Fibroblast of the aortic adventitia (primary cell): Measurements from ENCODE around the gene CATSPERD. TPM values are rescaled to one million over a fixed set of nuclear protein-coding genes. Genes with fewer than 3 reads are reported as not detected.

Source experiments
- DNase-seq: peaks from one replicate; pipeline ENCODE4 v3.0.0-alpha.2; 2010; ENCODE audit warnings: low read depth
- H3K4me3 ChIP-seq: 2 replicates; pipeline ENCODE4 v1.5.1; 2011; ENCODE audit warnings: low read depth, mild to moderate bottlenecking, control low read depth, low read length, moderate library complexity
- total RNA-seq: library from RNA; depleted of rRNA; stranded (reverse); fragments of >200 nt; gene quantifications from 2 replicates; pipeline ENCODE4 v1.2.3, GENCODE V29; 2012; ENCODE audit warnings: low replicate concordance
- TF ChIP-seq, protein P1 (sequence below): IDR thresholded peaks from 2 replicates; pipeline ENCODE4 v1.5.1; 2011; ENCODE audit warnings: mild to moderate bottlenecking, low read length, control low read depth, inconsistent platforms; ENCODE audit not compliant: insufficient read depth

The CATSPERD gene
- total RNA-seq, 1 donor, result not detected

DNA sequence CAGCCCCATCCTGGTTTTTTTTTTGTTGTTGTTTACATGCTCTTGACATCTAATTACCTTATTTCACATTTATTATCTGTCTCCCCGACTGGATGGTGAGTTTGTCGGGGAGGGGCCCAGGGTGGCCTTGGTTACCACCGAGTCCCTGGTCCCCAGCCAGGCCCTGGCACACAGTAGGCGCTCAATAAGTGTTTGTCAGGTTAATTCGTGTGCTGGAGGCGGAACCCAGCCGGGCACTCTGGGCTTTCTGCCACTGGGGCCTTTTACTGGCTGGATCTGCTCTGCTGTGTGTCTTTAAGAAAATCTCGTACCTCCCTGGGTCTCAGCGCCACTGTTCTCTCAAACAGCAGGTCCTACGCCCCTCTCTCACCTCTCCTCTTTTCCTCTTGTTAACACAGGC is 89.0 kb downstream of the CATSPERD start:
- DNase-seq, result no peak
- TF ChIP-seq, protein P1, sequence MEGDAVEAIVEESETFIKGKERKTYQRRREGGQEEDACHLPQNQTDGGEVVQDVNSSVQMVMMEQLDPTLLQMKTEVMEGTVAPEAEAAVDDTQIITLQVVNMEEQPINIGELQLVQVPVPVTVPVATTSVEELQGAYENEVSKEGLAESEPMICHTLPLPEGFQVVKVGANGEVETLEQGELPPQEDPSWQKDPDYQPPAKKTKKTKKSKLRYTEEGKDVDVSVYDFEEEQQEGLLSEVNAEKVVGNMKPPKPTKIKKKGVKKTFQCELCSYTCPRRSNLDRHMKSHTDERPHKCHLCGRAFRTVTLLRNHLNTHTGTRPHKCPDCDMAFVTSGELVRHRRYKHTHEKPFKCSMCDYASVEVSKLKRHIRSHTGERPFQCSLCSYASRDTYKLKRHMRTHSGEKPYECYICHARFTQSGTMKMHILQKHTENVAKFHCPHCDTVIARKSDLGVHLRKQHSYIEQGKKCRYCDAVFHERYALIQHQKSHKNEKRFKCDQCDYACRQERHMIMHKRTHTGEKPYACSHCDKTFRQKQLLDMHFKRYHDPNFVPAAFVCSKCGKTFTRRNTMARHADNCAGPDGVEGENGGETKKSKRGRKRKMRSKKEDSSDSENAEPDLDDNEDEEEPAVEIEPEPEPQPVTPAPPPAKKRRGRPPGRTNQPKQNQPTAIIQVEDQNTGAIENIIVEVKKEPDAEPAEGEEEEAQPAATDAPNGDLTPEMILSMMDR, result no peak
- no peak overlapping the region for H3K4me3 ChIP-seq

DNA sequence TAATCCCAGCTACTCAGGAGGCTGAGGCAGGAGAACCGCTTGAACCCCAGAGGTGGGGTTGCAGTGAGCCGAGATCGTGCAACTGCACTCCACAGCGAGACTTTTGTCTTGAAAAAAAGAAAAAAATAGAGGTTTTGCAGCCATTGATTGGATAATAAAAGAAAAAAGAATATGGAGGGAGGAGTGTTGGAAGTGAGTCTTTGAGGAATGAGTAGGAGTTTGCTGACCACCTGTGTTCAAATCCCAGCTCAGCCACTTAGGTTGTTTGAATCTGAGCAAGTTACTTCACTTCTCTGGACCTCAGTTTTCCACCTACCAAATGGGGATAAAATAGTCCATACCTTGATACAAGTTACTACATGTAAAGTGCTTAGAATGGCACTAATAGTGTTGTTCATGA is 90.7 kb downstream of the CATSPERD start:
- DNase-seq, result no peak
- TF ChIP-seq, protein P1, result no peak
- H3K4me3 ChIP-seq, result no peak overlapping the region

DNA sequence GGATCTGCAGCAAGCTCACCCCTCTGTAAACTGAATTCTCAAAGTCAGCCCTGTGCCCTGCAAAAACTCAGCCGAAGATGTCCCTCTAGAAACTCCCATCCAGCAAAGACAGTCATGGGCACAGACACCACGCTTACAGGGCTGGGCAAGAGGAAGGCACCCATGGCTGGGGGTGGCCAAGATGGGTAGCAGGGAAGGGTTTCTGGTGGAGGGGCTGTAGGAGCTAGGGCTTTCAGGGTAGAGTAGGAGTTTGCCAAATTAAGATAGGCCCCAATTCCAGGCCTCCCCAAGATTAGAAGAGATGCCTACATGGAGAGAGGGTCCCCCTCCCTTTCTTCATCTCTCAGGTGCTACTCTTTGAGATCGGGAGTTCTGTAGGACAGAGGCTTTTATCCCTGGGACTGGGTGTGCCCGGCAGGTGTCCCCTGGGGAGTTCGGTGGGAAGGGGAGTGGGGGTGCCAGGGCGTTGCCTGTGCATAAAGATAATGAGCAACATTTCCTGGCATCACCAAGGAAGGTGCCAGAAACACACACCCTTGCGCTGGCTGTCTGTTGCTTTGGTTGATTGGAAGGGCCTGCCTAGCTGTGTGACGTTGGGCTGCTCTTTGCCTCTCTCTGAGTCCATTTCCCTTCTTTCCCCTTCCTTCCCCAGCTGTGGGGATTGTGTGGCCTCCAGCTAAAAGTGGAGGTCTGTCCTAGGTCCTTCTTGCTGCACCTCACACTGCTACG is 93.8 kb downstream of the CATSPERD start:
- TF ChIP-seq, protein P1, result no peak
- no peak for DNase-seq
- H3K4me3 ChIP-seq, result no peak overlapping the region

DNA sequence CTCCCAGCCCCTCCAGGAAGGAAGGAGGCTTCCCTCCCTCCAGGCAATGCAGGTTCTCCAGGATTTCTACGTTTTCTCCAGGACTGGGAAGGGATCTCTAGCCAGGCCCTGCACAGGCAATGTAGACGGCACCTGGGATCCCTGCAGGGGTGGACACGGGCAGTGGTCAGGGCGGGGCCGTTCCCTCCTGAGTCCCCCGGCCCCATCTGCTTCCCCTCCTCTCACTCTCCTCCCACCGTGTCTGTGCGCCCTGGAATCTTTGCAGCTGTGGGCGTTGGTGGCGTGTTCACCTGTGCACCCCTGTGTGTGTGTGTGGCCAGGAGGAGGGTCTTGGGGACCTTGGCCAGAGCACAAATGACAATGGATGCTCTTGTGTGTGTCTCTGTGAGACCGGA is 94.4 kb downstream of the CATSPERD start:
- H3K4me3 ChIP-seq, result no peak overlapping the region
- no peak for DNase-seq
- TF ChIP-seq, protein P1, result no peak

DNA sequence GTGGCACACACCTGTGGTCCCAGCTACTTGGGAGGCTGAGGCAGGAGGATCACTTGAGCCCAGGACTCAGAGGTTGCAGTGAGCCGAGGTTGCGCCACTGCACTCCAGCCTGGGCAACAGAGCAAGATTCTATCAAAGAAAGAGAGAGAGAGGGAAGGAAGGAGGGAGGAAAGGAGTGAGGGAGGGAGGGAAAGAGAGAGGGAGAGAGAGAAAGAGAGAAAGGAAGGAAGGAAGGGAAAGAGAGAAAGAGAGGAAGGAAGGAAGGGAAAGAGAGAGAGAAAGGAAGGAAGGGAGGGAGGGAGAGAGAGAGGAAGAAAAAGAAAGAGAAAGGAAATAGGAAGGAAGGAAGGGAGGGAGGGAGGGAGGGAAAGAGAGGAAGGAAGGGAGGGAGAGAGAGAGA is 96.8 kb downstream of the CATSPERD start:
- TF ChIP-seq, protein P1, result no peak
- no peak overlapping the region for H3K4me3 ChIP-seq
- no peak for DNase-seq

DNA sequence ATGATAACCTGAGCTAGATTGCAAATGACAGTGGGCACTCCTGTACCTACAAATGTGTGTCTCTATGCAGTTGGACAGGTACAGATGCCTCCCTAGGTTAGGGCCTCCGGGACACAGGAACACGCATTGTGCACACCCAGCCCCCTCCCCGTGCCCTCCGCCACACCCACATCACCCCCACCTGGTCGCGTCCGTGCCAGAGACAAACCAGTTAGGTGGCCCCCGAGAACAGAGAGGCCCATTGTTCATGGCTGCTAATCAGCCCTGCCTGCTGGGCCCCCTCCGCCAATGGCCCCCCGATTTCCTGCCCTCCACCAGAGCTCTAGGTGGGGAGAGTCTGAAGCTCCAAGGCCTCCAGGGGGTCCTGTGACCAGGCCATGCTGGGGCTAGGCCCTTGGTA is 98.2 kb downstream of the CATSPERD start:
- TF ChIP-seq, protein P1, result no peak
- no peak for DNase-seq

GRCh38 chr19:5820785-5821184 is 100.3 kb downstream of the CATSPERD start:
- TF ChIP-seq, protein P1, result no peak
- DNase-seq, result no peak
- no peak overlapping the region for H3K4me3 ChIP-seq

More for the DNA sequence above, 98.2 kb downstream of the CATSPERD start:
- no peak overlapping the region for H3K4me3 ChIP-seq
